Measurements from ENCODE around the gene TNFRSF11A. TPM values are rescaled to one million over a fixed set of nuclear protein-coding genes. Genes with fewer than 3 reads are reported as not detected.

TNFRSF11A gene
- total and polyA plus RNA-seq, 2 donors (not counting 1 experiment from before 2014, with no cell fraction given), result 0.01 to 1.7 TPM

DNA sequence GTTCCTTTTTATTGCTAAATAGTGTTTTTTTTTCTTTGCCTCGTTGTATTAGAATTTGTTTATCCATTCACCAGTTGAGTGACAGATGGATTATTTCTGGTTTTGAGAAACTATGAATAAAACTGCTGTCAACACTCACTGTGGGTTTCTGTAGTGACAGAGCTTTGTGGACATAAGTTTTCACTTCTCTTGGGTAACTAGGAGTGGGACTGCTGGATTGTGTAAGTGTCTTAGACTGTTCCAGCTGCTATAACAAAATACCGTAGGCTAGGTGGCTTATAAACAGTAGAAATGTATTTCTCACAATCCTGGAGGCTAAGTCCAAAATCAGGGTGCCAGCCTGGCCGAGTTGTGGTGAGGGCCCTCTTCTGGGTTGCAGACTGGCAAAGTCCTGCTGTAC, 71.9 kb downstream of the TNFRSF11A start:
- Histone ChIP-seq H3K36me3 (replicated peaks in 1 of 2; ENCODE audit: control extremely low read depth in 1 of 2, control insufficient read depth in 1 of 2, extremely low read depth in 1 of 2, insufficient read depth in 2 of 2, low read length in 1 of 2) (no peaks in the 10 kb centered on the region), H3K4me2 (replicated peaks; ENCODE audit: low read depth, low read length, poor library complexity, severe bottlenecking) (no peak overlapping the region), H3K4me1 (ENCODE audit: control insufficient read depth in 2 of 2, insufficient read depth in 2 of 2, low read length in 2 of 2) (peaks cover 5 to 8% of the 10 kb centered on the region in 2 donors), H3K4me3 (ENCODE audit: control extremely low read depth in 1 of 5, extremely low read depth in 1 of 5, insufficient read depth in 1 of 5, low read depth in 2 of 5, low read length in 4 of 5) (no peak overlapping the region), H3K27me3 (replicated peaks in 1 of 4; ENCODE audit: control extremely low read depth in 1 of 4, control insufficient read depth in 3 of 4, insufficient read depth in 4 of 4, low read length in 3 of 4) (no peaks in the 10 kb centered on the region), H2AFZ (ENCODE audit: insufficient read depth, low read depth, low read length, poor library complexity, severe bottlenecking) (no peak overlapping the region), H3K79me2 (ENCODE audit: control insufficient read depth, insufficient read depth, low read length) (no peaks in the 10 kb centered on the region), H3K9me3 (ENCODE audit: control extremely low read depth in 1 of 3, control insufficient read depth in 2 of 3, insufficient read depth in 1 of 3, low read length in 2 of 3) (no peaks in the 10 kb centered on the region), H4K20me1 (ENCODE audit: control insufficient read depth, insufficient read depth, low read length, poor library complexity, severe bottlenecking) (no peaks in the 10 kb centered on the region), H3K9ac (ENCODE audit: low read length) (no peak overlapping the region), H3K27ac (ENCODE audit: low read length in 2 of 2) (no peak overlapping the region)
- whole genome bisulfite sequencing (ENCODE audit: insufficient coverage), result 69% methylated on average over 1 of the region's 3 CpGs
- TF ChIP-seq, protein P1, sequence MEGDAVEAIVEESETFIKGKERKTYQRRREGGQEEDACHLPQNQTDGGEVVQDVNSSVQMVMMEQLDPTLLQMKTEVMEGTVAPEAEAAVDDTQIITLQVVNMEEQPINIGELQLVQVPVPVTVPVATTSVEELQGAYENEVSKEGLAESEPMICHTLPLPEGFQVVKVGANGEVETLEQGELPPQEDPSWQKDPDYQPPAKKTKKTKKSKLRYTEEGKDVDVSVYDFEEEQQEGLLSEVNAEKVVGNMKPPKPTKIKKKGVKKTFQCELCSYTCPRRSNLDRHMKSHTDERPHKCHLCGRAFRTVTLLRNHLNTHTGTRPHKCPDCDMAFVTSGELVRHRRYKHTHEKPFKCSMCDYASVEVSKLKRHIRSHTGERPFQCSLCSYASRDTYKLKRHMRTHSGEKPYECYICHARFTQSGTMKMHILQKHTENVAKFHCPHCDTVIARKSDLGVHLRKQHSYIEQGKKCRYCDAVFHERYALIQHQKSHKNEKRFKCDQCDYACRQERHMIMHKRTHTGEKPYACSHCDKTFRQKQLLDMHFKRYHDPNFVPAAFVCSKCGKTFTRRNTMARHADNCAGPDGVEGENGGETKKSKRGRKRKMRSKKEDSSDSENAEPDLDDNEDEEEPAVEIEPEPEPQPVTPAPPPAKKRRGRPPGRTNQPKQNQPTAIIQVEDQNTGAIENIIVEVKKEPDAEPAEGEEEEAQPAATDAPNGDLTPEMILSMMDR (IDR thresholded peaks at IDR 0.05), result no peak
- TF ChIP-seq EZH2 (IDR thresholded peaks at IDR 0.05; ENCODE audit: borderline replicate concordance, insufficient read depth, low read depth, low read length, poor library complexity, severe bottlenecking), result no peak
- no peak for ATAC-seq (ENCODE audit: low read depth)
- intact Hi-C loops (cut with micrococcal nuclease), result no loop called here
- Mint-ChIP-seq H3K9me3 (ENCODE audit: insufficient read depth) (no peaks in the 10 kb centered on the region), H3K27ac (no peak overlapping the region), H3K4me3 (no peak overlapping the region), H3K4me1 (peaks cover 8% of the 10 kb centered on the region), H3K27me3 (peaks cover 10% of the 10 kb centered on the region)
- no peak for DNase-seq
- CTCF ChIA-PET, result no interaction called here
- POLR2A ChIA-PET, result no interaction called here

DNA sequence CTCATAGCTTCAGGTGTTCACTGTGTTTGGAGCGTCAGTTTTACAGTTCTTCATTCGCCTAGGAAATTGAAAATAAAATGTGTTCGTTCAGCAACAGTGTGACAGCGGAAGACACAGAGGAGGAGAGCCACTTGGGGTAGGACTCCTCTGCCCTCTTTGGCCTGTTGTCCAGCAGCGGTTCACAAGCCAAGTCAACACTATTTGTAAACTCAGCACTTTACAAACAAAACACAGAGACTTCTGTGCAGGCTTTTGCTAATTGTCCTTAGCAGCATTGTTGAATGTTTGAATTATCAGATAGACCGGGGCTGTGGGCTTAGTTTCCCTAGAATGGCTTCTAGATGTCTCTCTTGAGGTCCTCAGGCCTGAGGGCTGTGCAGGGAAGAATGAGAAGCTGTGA, 73.2 kb downstream of the TNFRSF11A start:
- Mint-ChIP-seq H3K27ac (no peak overlapping the region), H3K27me3 (peaks cover 15% of the 10 kb centered on the region), H3K4me3 (no peak overlapping the region), H3K4me1 (peaks cover 8% of the 10 kb centered on the region), H3K9me3 (ENCODE audit: insufficient read depth) (no peaks in the 10 kb centered on the region)
- Histone ChIP-seq H3K9me3 (ENCODE audit: control extremely low read depth in 1 of 3, control insufficient read depth in 2 of 3, insufficient read depth in 1 of 3, low read length in 2 of 3) (no peaks in the 10 kb centered on the region), H3K4me2 (replicated peaks; ENCODE audit: low read depth, low read length, poor library complexity, severe bottlenecking) (no peak overlapping the region), H3K9ac (ENCODE audit: low read length) (no peak overlapping the region), H4K20me1 (ENCODE audit: control insufficient read depth, insufficient read depth, low read length, poor library complexity, severe bottlenecking) (no peaks in the 10 kb centered on the region), H3K4me3 (ENCODE audit: control extremely low read depth in 1 of 5, extremely low read depth in 1 of 5, insufficient read depth in 1 of 5, low read depth in 2 of 5, low read length in 4 of 5) (no peak overlapping the region), H3K27me3 (replicated peaks in 1 of 4; ENCODE audit: control extremely low read depth in 1 of 4, control insufficient read depth in 3 of 4, insufficient read depth in 4 of 4, low read length in 3 of 4) (no peaks in the 10 kb centered on the region), H3K27ac (ENCODE audit: low read length in 2 of 2) (no peak overlapping the region), H3K79me2 (ENCODE audit: control insufficient read depth, insufficient read depth, low read length) (no peaks in the 10 kb centered on the region), H2AFZ (ENCODE audit: insufficient read depth, low read depth, low read length, poor library complexity, severe bottlenecking) (no peak overlapping the region), H3K36me3 (replicated peaks in 1 of 2; ENCODE audit: control extremely low read depth in 1 of 2, control insufficient read depth in 1 of 2, extremely low read depth in 1 of 2, insufficient read depth in 2 of 2, low read length in 1 of 2) (no peaks in the 10 kb centered on the region), H3K4me1 (ENCODE audit: control insufficient read depth in 2 of 2, insufficient read depth in 2 of 2, low read length in 2 of 2) (peaks cover 5 to 8% of the 10 kb centered on the region in 2 donors)
- ChIA-PET POLR2A (no interaction called here), CTCF (interaction anchor here (0.6 kb wide), 1 partner anchor 22 kb away, joined by 3 read pairs; no protein-coding TSS in a partner anchor)
- no peak for ATAC-seq (ENCODE audit: low read depth)
- no peak for DNase-seq
- TF ChIP-seq EZH2 (IDR thresholded peaks at IDR 0.05; ENCODE audit: borderline replicate concordance, insufficient read depth, low read depth, low read length, poor library complexity, severe bottlenecking), result no peak
- TF ChIP-seq, protein P1 (IDR thresholded peaks at IDR 0.05), result no peak
- intact Hi-C loops (cut with micrococcal nuclease), result no loop called here
- 90% methylated on average over 5 of the region's 6 CpGs for WGBS (ENCODE audit: insufficient coverage)

All from B cell (primary cell).